ENCODE data around the gene REEP3.

The REEP3 gene

DNA sequence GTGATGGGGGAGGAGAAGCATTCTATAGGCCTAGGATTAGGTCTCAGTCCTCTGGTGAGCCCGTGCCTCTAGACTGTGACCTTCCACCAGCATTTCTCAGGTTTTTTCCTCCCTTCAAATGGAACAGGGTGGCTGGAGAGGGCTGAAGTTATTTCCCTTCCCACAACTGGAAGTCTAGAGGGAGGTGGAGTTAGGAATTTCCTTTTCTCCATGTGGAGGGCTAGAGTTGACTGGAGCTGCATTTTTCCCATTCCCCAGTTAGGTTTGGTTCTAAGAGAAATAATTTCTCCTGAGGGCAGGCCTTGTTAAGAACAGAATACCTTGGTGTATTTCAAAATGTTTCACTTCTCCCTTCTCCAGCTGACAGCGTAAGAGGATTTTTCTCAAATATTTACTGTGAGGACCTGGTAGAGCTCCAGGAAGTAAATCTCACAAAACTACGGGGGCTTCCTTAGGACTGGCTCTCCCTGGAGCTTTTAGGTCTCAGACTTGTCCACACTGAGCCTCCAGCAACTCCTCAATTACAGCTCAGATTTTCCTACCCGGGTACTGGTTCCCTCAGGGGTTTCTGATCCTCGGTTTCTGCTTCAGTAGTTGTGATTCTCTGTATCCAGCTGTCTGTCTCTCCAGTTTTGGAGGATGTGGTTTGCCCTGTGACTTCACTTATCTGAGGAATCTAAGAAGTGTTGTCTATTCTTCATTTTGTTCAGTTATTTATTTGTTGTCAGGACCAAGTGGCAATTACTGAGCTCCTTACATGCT, 6.0 kb upstream of the REEP3 start:
- H3K4me3 ChIP-seq (ENCODE audit: low read length): no peak overlapping the region
- no peaks in the 10 kb centered on the region; the same call in 1 of the 2 replicates for H4K20me1 ChIP-seq (ENCODE audit: insufficient read depth, low read length)
- peaks cover 2% of the 10 kb centered on the region; the same call in 1 of the 2 replicates for H3F3A ChIP-seq (ENCODE audit: insufficient read depth, low read length)
- no peak for DNase-seq
- H3K4me1 ChIP-seq (ENCODE audit: low read length): peaks cover 8% of the 10 kb centered on the region; the same call in 1 of the 2 replicates
- no peak overlapping the region for H2AFZ ChIP-seq (ENCODE audit: low read length)
- H3K4me2 ChIP-seq (ENCODE audit: low read depth, low read length): no peak overlapping the region
- no peak overlapping the region for H3K9ac ChIP-seq (ENCODE audit: low read length)
- no peaks in the 10 kb centered on the region for H3K9me2 ChIP-seq (replicated peaks; ENCODE audit: insufficient read depth, low read length)
- peaks cover 98% of the 10 kb centered on the region for H3K79me2 ChIP-seq (ENCODE audit: low read length)
- no peaks in the 10 kb centered on the region for H3K36me3 ChIP-seq (replicated peaks; ENCODE audit: insufficient read depth, low read length)
- no peaks in the 10 kb centered on the region for H3K9me3 ChIP-seq (replicated peaks; ENCODE audit: insufficient read depth, low read length)
- H3K27me3 ChIP-seq (replicated peaks; ENCODE audit: insufficient read depth, low read length): no peaks in the 10 kb centered on the region
- no peak overlapping the region for H3K27ac ChIP-seq (ENCODE audit: low read length)
- TF ChIP-seq EZH2phosphoT487 (IDR thresholded peaks at IDR 0.05; ENCODE audit: low read length) (no peak), EZH2 (optimal IDR thresholded peaks at IDR 0.05; ENCODE audit: low read depth, low read length) (no peak)
- TF ChIP-seq, protein P1, sequence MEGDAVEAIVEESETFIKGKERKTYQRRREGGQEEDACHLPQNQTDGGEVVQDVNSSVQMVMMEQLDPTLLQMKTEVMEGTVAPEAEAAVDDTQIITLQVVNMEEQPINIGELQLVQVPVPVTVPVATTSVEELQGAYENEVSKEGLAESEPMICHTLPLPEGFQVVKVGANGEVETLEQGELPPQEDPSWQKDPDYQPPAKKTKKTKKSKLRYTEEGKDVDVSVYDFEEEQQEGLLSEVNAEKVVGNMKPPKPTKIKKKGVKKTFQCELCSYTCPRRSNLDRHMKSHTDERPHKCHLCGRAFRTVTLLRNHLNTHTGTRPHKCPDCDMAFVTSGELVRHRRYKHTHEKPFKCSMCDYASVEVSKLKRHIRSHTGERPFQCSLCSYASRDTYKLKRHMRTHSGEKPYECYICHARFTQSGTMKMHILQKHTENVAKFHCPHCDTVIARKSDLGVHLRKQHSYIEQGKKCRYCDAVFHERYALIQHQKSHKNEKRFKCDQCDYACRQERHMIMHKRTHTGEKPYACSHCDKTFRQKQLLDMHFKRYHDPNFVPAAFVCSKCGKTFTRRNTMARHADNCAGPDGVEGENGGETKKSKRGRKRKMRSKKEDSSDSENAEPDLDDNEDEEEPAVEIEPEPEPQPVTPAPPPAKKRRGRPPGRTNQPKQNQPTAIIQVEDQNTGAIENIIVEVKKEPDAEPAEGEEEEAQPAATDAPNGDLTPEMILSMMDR (IDR thresholded peaks at IDR 0.05; ENCODE audit: low read length): no peak

DNA sequence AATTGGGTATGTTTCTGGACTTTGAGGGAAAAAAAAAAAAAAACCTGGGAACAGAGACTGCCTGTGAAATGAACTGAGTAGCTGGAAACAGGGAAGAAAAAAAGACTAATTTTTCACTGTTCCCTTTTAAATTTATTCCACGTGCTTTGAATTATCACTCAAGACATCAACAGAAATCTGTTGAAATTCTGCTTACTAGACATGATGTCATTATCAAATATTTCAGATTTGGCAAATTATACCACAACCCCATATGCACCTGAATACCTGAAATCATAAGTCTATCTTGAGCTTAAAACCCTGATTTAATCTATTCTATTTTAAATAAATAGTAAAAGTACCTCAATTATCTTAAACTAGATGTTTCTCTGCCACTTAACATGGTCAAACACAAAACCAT, 5.0 kb upstream of the REEP3 start:
- Histone ChIP-seq H3K36me3 (replicated peaks; ENCODE audit: insufficient read depth, low read length) (no peaks in the 10 kb centered on the region), H3K4me1 (ENCODE audit: low read length) (peaks cover 12% of the 10 kb centered on the region; the same call in 1 of the 2 replicates), H3K4me2 (ENCODE audit: low read depth, low read length) (no peak overlapping the region), H3K79me2 (ENCODE audit: low read length) (peaks cover 96% of the 10 kb centered on the region), H3F3A (ENCODE audit: insufficient read depth, low read length) (peaks cover 10% of the 10 kb centered on the region), H3K9me3 (replicated peaks; ENCODE audit: insufficient read depth, low read length) (no peaks in the 10 kb centered on the region), H3K9ac (ENCODE audit: low read length) (no peak overlapping the region), H3K27ac (ENCODE audit: low read length) (no peak overlapping the region), H3K9me2 (replicated peaks; ENCODE audit: insufficient read depth, low read length) (no peaks in the 10 kb centered on the region), H2AFZ (ENCODE audit: low read length) (no peak overlapping the region), H3K27me3 (replicated peaks; ENCODE audit: insufficient read depth, low read length) (no peaks in the 10 kb centered on the region), H4K20me1 (ENCODE audit: insufficient read depth, low read length) (no peaks in the 10 kb centered on the region; the same call in 1 of the 2 replicates), H3K4me3 (ENCODE audit: low read length) (no peak overlapping the region)
- DNase-seq: no peak
- TF ChIP-seq, protein P1 (IDR thresholded peaks at IDR 0.05; ENCODE audit: low read length): no peak
- TF ChIP-seq EZH2 (optimal IDR thresholded peaks at IDR 0.05; ENCODE audit: low read depth, low read length) (no peak), EZH2phosphoT487 (IDR thresholded peaks at IDR 0.05; ENCODE audit: low read length) (no peak)

DNA sequence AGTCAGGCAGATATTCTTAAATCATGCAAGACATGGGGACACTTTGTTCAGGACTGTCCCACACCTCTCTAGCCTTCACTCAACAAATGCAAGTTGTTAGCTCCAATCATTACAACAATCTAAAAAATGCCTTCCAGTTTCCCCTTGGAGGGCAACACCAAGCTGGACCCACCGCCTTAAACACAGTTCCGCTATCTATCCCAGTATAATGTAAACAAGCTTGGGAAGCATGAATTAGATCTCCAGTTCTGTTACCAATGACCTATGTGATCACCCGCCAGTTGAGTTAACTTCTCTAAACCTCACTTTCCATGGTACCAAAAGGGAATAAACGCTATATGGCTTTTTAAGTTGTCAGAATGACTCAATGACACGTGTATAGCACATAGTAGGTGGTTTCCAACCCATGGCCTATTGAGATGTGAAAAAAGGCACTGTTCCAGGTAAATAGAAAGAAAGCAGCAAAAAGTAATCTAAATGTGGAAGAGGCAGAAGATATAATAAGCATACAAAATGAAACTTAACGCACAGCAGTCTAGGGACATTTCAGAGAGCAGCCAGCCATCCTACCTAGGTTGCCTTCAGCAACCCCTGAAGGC, 2.4 kb upstream of the REEP3 start:
- no peak overlapping the region for H3K4me3 ChIP-seq (ENCODE audit: low read length)
- H3K36me3 ChIP-seq (replicated peaks; ENCODE audit: insufficient read depth, low read length): no peaks in the 10 kb centered on the region
- TF ChIP-seq EZH2 (optimal IDR thresholded peaks at IDR 0.05; ENCODE audit: low read depth, low read length) (no peak), EZH2phosphoT487 (IDR thresholded peaks at IDR 0.05; ENCODE audit: low read length) (no peak)
- TF ChIP-seq, protein P1 (IDR thresholded peaks at IDR 0.05; ENCODE audit: low read length): no peak
- DNase-seq: no peak
- peaks cover 92% of the 10 kb centered on the region for H3K79me2 ChIP-seq (ENCODE audit: low read length)
- no peak overlapping the region for H3K4me2 ChIP-seq (ENCODE audit: low read depth, low read length)
- no peak overlapping the region for H3K27ac ChIP-seq (ENCODE audit: low read length)
- H3K9ac ChIP-seq (ENCODE audit: low read length): no peak overlapping the region
- no peaks in the 10 kb centered on the region for H3K9me2 ChIP-seq (replicated peaks; ENCODE audit: insufficient read depth, low read length)
- no peaks in the 10 kb centered on the region for H4K20me1 ChIP-seq (ENCODE audit: insufficient read depth, low read length)
- H3F3A ChIP-seq (ENCODE audit: insufficient read depth, low read length): peaks cover 16% of the 10 kb centered on the region
- H3K9me3 ChIP-seq (replicated peaks; ENCODE audit: insufficient read depth, low read length): no peaks in the 10 kb centered on the region
- H2AFZ ChIP-seq (ENCODE audit: low read length): no peak overlapping the region
- H3K4me1 ChIP-seq (ENCODE audit: low read length): peaks cover 12% of the 10 kb centered on the region; the same call in 1 of the 2 replicates
- no peaks in the 10 kb centered on the region for H3K27me3 ChIP-seq (replicated peaks; ENCODE audit: insufficient read depth, low read length)

All from MM.1S (cell line).